ENCODE data around the gene ASPG.

ASPG gene

DNA sequence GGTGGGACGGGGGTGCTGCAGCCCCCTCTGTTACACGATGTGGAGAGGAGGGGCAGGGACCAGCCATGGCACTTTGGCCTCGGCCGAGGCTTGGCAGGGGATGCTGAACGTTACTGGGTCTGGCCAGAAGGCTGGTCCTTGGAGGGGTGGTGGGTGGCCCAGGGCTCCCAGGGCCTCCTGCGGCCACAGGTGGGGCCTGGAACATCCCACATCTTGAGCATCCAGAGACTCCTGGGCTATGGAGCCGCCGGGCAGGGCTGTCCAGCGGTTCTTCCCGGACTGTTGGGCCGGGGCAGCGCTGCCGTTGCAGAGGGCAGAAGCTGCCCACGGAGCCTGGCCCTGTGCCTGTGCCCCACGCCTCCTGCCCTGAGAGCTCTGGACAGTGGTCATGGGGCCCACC lies 68.7 kb downstream of the ASPG start:
- no peak for ATAC-seq
- TF ChIP-seq PPARA (CRISPR knock-in tag; IDR thresholded peaks at IDR 0.05; ENCODE audit: borderline replicate concordance): no peak
- no peak for TF ChIP-seq CREB5 (CRISPR knock-in tag; IDR thresholded peaks at IDR 0.05; ENCODE audit: low read depth)
- no peak for TF ChIP-seq ZNF565 (CRISPR knock-in tag; conservative IDR thresholded peaks at IDR 0.05; ENCODE audit: low read depth)
- no peak for TF ChIP-seq TOX (CRISPR knock-in tag; IDR thresholded peaks at IDR 0.05; ENCODE audit: borderline replicate concordance)
- TF ChIP-seq ZC3H10 (CRISPR knock-in tag; IDR thresholded peaks at IDR 0.05): no peak
- TF ChIP-seq OSR1 (CRISPR knock-in tag; IDR thresholded peaks at IDR 0.05): no peak
- no peak for TF ChIP-seq TCF4 (CRISPR knock-in tag; IDR thresholded peaks at IDR 0.05; ENCODE audit: borderline replicate concordance)
- TF ChIP-seq ISL1 (CRISPR knock-in tag; IDR thresholded peaks at IDR 0.05): no peak
- TF ChIP-seq GLIS3 (CRISPR knock-in tag; IDR thresholded peaks at IDR 0.05): no peak

DNA sequence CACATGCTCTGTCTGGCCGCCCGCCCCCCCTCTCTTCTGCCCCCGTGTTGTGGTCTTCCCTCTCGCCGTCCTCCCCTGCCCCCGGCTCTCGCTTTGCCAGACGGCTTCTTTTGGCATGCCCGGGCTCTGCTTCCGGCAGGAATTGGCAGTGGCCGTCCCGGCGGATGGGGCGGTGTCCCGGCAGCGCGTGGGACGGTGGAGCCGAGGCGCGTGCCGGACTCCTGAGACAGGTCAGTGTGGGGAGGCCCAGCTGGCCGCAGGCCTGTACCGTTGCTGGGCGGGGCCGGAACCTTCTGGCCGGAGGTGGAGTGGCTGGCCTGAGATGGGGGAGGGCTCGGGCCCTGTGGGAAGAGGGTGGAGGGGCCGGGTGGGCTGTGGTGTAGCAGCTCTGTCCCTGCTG lies 70.0 kb downstream of the ASPG start:
- TF ChIP-seq CREB5 (CRISPR knock-in tag; IDR thresholded peaks at IDR 0.05; ENCODE audit: low read depth) (no peak), OSR1 (CRISPR knock-in tag; IDR thresholded peaks at IDR 0.05) (no peak), TCF4 (CRISPR knock-in tag; IDR thresholded peaks at IDR 0.05; ENCODE audit: borderline replicate concordance) (no peak), RARB (CRISPR knock-in tag; IDR thresholded peaks at IDR 0.05) (no peak), ZFP3 (CRISPR knock-in tag; IDR thresholded peaks at IDR 0.05) (no peak), ZNF565 (CRISPR knock-in tag; conservative IDR thresholded peaks at IDR 0.05; ENCODE audit: low read depth) (no peak), CSDC2 (CRISPR knock-in tag; IDR thresholded peaks at IDR 0.05) (no peak)
- TF ChIP-seq, protein P1, sequence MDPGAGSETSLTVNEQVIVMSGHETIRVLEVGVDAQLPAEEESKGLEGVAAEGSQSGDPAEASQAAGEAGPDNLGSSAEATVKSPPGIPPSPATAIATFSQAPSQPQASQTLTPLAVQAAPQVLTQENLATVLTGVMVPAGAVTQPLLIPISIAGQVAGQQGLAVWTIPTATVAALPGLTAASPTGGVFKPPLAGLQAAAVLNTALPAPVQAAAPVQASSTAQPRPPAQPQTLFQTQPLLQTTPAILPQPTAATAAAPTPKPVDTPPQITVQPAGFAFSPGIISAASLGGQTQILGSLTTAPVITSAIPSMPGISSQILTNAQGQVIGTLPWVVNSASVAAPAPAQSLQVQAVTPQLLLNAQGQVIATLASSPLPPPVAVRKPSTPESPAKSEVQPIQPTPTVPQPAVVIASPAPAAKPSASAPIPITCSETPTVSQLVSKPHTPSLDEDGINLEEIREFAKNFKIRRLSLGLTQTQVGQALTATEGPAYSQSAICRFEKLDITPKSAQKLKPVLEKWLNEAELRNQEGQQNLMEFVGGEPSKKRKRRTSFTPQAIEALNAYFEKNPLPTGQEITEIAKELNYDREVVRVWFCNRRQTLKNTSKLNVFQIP (CRISPR knock-in tag; IDR thresholded peaks at IDR 0.05; ENCODE audit: borderline replicate concordance, low read depth): no peak
- TF ChIP-seq, protein P2, sequence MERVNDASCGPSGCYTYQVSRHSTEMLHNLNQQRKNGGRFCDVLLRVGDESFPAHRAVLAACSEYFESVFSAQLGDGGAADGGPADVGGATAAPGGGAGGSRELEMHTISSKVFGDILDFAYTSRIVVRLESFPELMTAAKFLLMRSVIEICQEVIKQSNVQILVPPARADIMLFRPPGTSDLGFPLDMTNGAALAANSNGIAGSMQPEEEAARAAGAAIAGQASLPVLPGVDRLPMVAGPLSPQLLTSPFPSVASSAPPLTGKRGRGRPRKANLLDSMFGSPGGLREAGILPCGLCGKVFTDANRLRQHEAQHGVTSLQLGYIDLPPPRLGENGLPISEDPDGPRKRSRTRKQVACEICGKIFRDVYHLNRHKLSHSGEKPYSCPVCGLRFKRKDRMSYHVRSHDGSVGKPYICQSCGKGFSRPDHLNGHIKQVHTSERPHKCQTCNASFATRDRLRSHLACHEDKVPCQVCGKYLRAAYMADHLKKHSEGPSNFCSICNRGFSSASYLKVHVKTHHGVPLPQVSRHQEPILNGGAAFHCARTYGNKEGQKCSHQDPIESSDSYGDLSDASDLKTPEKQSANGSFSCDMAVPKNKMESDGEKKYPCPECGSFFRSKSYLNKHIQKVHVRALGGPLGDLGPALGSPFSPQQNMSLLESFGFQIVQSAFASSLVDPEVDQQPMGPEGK (CRISPR knock-in tag; IDR thresholded peaks at IDR 0.05; ENCODE audit: borderline replicate concordance): no peak
- TF ChIP-seq, protein P3, sequence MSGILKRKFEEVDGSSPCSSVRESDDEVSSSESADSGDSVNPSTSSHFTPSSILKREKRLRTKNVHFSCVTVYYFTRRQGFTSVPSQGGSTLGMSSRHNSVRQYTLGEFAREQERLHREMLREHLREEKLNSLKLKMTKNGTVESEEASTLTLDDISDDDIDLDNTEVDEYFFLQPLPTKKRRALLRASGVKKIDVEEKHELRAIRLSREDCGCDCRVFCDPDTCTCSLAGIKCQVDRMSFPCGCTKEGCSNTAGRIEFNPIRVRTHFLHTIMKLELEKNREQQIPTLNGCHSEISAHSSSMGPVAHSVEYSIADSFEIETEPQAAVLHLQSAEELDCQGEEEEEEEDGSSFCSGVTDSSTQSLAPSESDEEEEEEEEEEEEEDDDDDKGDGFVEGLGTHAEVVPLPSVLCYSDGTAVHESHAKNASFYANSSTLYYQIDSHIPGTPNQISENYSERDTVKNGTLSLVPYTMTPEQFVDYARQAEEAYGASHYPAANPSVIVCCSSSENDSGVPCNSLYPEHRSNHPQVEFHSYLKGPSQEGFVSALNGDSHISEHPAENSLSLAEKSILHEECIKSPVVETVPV (CRISPR knock-in tag; IDR thresholded peaks at IDR 0.05): no peak
- no peak for ATAC-seq

DNA sequence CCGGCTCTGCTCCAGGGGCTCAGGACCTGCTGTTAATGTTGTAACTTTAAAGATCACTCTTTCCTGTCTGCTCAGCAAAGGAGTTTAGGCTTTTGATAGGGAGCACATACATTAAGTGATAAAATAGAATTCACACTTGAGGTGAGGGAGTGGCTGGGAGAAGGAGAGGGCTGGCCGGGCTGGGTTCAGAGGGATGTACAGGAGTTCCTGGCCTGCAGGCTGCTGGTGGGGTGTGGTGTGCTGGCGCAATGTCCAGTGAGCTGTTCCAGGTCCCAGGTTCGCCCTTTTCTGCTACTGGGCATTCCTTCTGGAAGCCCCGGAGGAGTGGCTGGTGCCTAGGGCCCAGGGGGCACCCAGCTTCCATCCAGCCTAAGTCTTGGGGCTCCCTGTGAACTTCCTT lies 70.6 kb downstream of the ASPG start:
- TF ChIP-seq, protein P3 (CRISPR knock-in tag; IDR thresholded peaks at IDR 0.05): no peak
- TF ChIP-seq PPARA (CRISPR knock-in tag; IDR thresholded peaks at IDR 0.05; ENCODE audit: borderline replicate concordance) (no peak), ZFP3 (CRISPR knock-in tag; IDR thresholded peaks at IDR 0.05) (peak; percentile 96), ZNF70 (CRISPR knock-in tag; IDR thresholded peaks at IDR 0.05) (no peak)
- no peak for ATAC-seq

DNA sequence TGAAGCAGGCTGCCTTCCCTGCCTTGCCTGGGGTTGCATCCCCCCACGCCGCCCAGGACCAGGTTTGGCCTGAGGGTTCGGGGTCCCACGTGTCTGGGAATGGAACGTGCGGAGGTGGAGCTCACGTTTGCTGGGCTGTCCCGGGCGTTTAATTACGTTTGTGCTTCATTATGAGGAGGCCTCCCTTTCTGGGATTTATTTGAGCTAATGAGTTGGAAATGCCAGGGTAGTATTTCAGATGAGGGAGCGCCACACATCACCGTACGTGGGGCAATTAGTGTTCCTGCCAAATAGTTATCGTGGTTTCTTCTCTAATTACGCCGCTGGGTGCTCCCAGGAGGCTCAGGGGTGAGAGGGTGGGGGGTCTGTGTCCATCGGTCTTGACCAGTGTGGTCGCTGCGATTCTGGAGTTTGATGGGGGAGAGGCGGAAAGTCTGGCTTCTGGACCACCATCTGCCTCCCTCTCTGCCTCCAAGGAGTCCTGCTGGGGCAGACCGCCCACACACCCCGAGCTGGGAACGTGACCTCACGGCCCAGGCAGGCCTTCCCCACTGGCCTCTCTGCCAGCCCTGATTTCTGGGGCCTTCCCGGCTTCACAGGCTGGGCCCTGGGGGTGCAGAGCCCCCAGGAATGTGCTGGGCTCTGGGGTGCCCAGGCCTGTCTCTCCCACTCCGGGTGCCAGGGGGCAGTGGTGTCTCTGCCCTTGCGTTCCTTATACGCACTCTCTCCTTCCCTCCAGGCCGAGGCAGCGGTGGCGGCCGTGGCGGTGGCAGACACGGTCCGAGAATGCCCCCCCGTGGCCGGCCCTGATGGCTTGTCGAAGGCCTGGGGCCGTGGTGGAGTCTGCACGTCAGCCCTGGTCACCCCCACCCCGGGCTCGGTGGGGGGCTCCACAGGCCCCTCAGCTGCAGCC lies 71.8 kb downstream of the ASPG start:
- peak; percentile 27 for ATAC-seq
- TF ChIP-seq TCF4 (CRISPR knock-in tag; IDR thresholded peaks at IDR 0.05; ENCODE audit: borderline replicate concordance) (no peak), ZNF8 (CRISPR knock-in tag; IDR thresholded peaks at IDR 0.05) (no peak), ZC3H10 (CRISPR knock-in tag; IDR thresholded peaks at IDR 0.05) (no peak), ISL1 (CRISPR knock-in tag; IDR thresholded peaks at IDR 0.05) (no peak), OSR1 (CRISPR knock-in tag; IDR thresholded peaks at IDR 0.05) (no peak)
- TF ChIP-seq, protein P3 (CRISPR knock-in tag; IDR thresholded peaks at IDR 0.05): no peak
